Stomach (tissue), 9 donors: ENCODE data around the gene AFMID. TPM values are rescaled to one million over a fixed set of nuclear protein-coding genes. Genes with fewer than 3 reads are reported as not detected.
"Not testable (repeated sequence)": the region's sequence is repeated elsewhere in the genome, so short reads cannot be mapped to it uniquely, and the experiment has no call there.

Experiments
- DNase-seq, 2 donors: peaks; one replicate each; pipeline versions ENCODE4 v3.0.0 to v3.0.0-alpha.2; 2013 to 2019
- H3K27ac ChIP-seq, 5 donors: fragments of 200-600 bp in 4 of 5; sonication (generic) in 4 of 5; one replicate each; pipeline ENCODE4 v1.5.1; 2013 to 2019; ENCODE audit warnings: mild to moderate bottlenecking in 1 of 5, moderate library complexity in 1 of 5
- H3K27me3 ChIP-seq, 3 donors: fragments of 200-600 bp; sonication (generic); one replicate each; pipeline ENCODE4 v1.5.1; 2017 to 2019; ENCODE audit warnings: mixed run types in 1 of 3
- H3K36me3 ChIP-seq, 4 donors: fragments of 200-600 bp; sonication (generic); 1 replicate in 3 of 4; 2 replicates in 1 of 4; pipeline ENCODE4 v1.5.1; 2016 to 2019
- H3K4me1 ChIP-seq, 4 donors: fragments of 200-600 bp; sonication (generic); one replicate each; pipeline ENCODE4 v1.5.1; 2016 to 2019
- H3K4me3 ChIP-seq, 4 donors: fragments of 200-600 bp; sonication (generic) in 3 of 4; one replicate each; pipeline ENCODE4 v1.5.1; 2016 to 2019; ENCODE audit warnings: mild to moderate bottlenecking in 1 of 4
- H3K9me3 ChIP-seq, 4 donors: fragments of 200-600 bp; sonication (generic); one replicate each; pipeline ENCODE4 v1.5.1; 2016 to 2019
- CTCF ChIP-seq, 7 experiments: fragments of 450-650 bp in 4 of 7; fragments of 200-600 bp in 3 of 7; sonication (generic) in 3 of 7; IDR thresholded peaks; one replicate each; pipeline ENCODE4 v1.5.1; 2016 to 2019; ENCODE audit warnings: antibody characterized with exemption in 7 of 7, control low read depth in 2 of 7, mild to moderate bottlenecking in 1 of 7
- EP300 ChIP-seq: sonication (generic); formaldehyde crosslinking; IDR thresholded peaks from one replicate; pipeline ENCODE4 v1.6.1; 2017; ENCODE audit warnings: antibody characterized with exemption
- POLR2A ChIP-seq, 4 donors: fragments of 450-650 bp; IDR thresholded peaks; one replicate each; pipeline ENCODE4 v1.6.1; 2016; ENCODE audit warnings: antibody characterized with exemption in 4 of 4, control low read depth in 2 of 4, mild to moderate bottlenecking in 1 of 4, moderate library complexity in 1 of 4
- POLR2AphosphoS5 ChIP-seq, 3 donors: sonication (generic); formaldehyde crosslinking; IDR thresholded peaks; one replicate each; pipeline ENCODE4 v1.6.1; 2016; ENCODE audit warnings: antibody characterized with exemption in 3 of 3
- WGBS, 5 donors: extraction: QIAGEN DNeasy Blood & Tissue Kit in 3 of 5; methylation state at CpG; one replicate each; pipeline versions ENCODE4 v1.1.5 to v1.1.7; 2013 to 2018; 5-methylcytosine and 5-hydroxymethylcytosine counted together
- intact Hi-C: fragments of 100-400 bp; cut with DNase I; formaldehyde crosslinking; loops from one replicate; pipeline ENCODE4 v1.15.1; 2023; ENCODE audit warnings: low total_unique reads
- polyA plus RNA-seq, 3 donors: library from polyadenylated mRNA; stranded (reverse); fragments of 200-250 nt; gene quantifications; one replicate each; pipeline ENCODE4 v1.2.3, GENCODE V29; 2013
- total RNA-seq, 5 donors: library from RNA; depleted of rRNA; stranded (reverse); fragments of >200 nt; gene quantifications; one replicate each; pipeline versions ENCODE4 v1.1.0 to v1.2.3, GENCODE V29; 2014 to 2016
- donor health status: healthy with polysubstance abuse.
- donor health status: Bipolar disorder and iron deficiency.
- donor health status: healthy.

AFMID gene
- total and polyA plus RNA-seq, 8 donors = 25.7 to 189 (median 61.3) TPM

- Histone ChIP-seq H3K27ac (peak overlapping the region; percentile 90 to 97 (median 93)), H3K36me3 (peaks cover 6 to 24% (median 21%) of the 10 kb centered on the region in 4 donors), H3K27me3 (no peaks in the 10 kb centered on the region), H3K9me3 (no peaks in the 10 kb centered on the region), H3K4me1 (peaks cover 51 to 62% (median 61%) of the 10 kb centered on the region in 4 donors), H3K4me3 (peak overlapping the region; percentile 73 to 97 (median 92))
- DNase-seq = peak; percentile 72 to 80
- intact Hi-C loops = no loop called here
- 0 to 7% (median 6%) methylated on average over 5 to 38 of the region's 38 CpGs for WGBS, 5 donors
- TF ChIP-seq POLR2AphosphoS5 (IDR thresholded peaks at IDR 0.05) = no peak
- no peak for TF ChIP-seq CTCF (IDR thresholded peaks at IDR 0.05)
- no peak for TF ChIP-seq EP300
Observed at GRCh38 chr17:78168903-78169793, 18.0 kb upstream of the AFMID start.

GRCh38 chr17:78170692-78171590, 16.2 kb upstream of the AFMID start:
- TF ChIP-seq POLR2AphosphoS5 (IDR thresholded peaks at IDR 0.05) (no peak), POLR2A (IDR thresholded peaks at IDR 0.05) (no peak), EP300 (no peak), CTCF (IDR thresholded peaks at IDR 0.05) (no peak)
- H3K9me3 ChIP-seq = no peaks in the 10 kb centered on the region
- peaks cover 69 to 77% (median 74%) of the 10 kb centered on the region in 4 donors for H3K4me1 ChIP-seq
- peak overlapping the region; percentile 5 to 97 (median 93) for H3K27ac ChIP-seq
- 71 to 79% (median 74%) methylated on average over 30 to 31 of the region's 31 CpGs for WGBS, 5 donors
- peaks cover 6 to 24% (median 21%) of the 10 kb centered on the region in 4 donors for H3K36me3 ChIP-seq
- no peaks in the 10 kb centered on the region for H3K27me3 ChIP-seq
- peak overlapping the region in 1 of 4 donors; percentile 10 for H3K4me3 ChIP-seq
- no peak for DNase-seq
- intact Hi-C loops = no loop called here

- Histone ChIP-seq H3K27ac (peak overlapping the region; percentile 73 to 97 (median 93)), H3K4me1 (peaks cover 76 to 85% (median 81%) of the 10 kb centered on the region in 4 donors), H3K36me3 (peaks cover 6 to 24% (median 21%) of the 10 kb centered on the region in 4 donors), H3K4me3 (peak overlapping the region in 2 of 4 donors; percentile 10 to 33)
- H3K9me3 ChIP-seq, intact Hi-C loops, DNase-seq, H3K27me3 ChIP-seq: not testable (repeated sequence)
- WGBS, 5 donors = 66 to 73% (median 68%) methylated on average over 15 to 19 of the region's 19 CpGs
Observed at GRCh38 chr17:78171591-78172248, 15.4 kb upstream of the AFMID start.

- H3K27me3 ChIP-seq = no peaks in the 10 kb centered on the region
- H3K9me3 ChIP-seq = no peaks in the 10 kb centered on the region
- H3K27ac ChIP-seq = peak overlapping the region; percentile 73 to 97 (median 93)
- H3K4me3 ChIP-seq = peak overlapping the region in 2 of 4 donors; percentile 10 to 33
- peaks cover 6 to 24% (median 21%) of the 10 kb centered on the region in 4 donors for H3K36me3 ChIP-seq
- DNase-seq = peak; percentile 73 to 83
- TF ChIP-seq POLR2AphosphoS5 (IDR thresholded peaks at IDR 0.05) (peak in 2 of 3 donors; percentile 54), CTCF (IDR thresholded peaks at IDR 0.05) (no peak), POLR2A (IDR thresholded peaks at IDR 0.05) (no peak)
- WGBS, 5 donors = 22 to 40% (median 29%) methylated on average over 14 to 19 of the region's 19 CpGs
- peaks cover 82 to 91% (median 87%) of the 10 kb centered on the region in 4 donors for H3K4me1 ChIP-seq
- intact Hi-C loops = no loop called here
Observed at GRCh38 chr17:78172249-78173051, 14.7 kb upstream of the AFMID start.
